Muscle of leg (tissue), 11 donors: ENCODE results near the gene SMLR1. TPM values are rescaled to one million over a fixed set of nuclear protein-coding genes. Genes with fewer than 3 reads are reported as not detected.

ENCODE experiments used
- DNase-seq: peaks from one replicate; pipeline ENCODE4 v3.0.0; 2013
- H3K27ac ChIP-seq: one replicate; pipeline ENCODE4 v1.5.1; 2013; ENCODE audit warnings: mild to moderate bottlenecking, low read length, control low read depth
- H3K27me3 ChIP-seq: one replicate; pipeline ENCODE4 v1.6.1; 2013; ENCODE audit warnings: low read length; ENCODE audit not compliant: control insufficient read depth, insufficient read depth
- H3K36me3 ChIP-seq: one replicate; pipeline ENCODE4 v1.6.1; 2013; ENCODE audit warnings: low read length; ENCODE audit not compliant: control insufficient read depth, insufficient read depth
- H3K4me1 ChIP-seq: one replicate; pipeline ENCODE4 v1.6.1; 2013; ENCODE audit warnings: low read length; ENCODE audit not compliant: control insufficient read depth, insufficient read depth
- H3K4me3 ChIP-seq: one replicate; pipeline ENCODE4 v1.5.1; 2013; ENCODE audit warnings: low read length, control low read depth
- H3K9me3 ChIP-seq: replicated peaks from 2 replicates; pipeline ENCODE4 v1.6.1; 2013; ENCODE audit warnings: low read depth, low read length; ENCODE audit not compliant: control insufficient read depth
- WGBS: methylation state at CpG from one replicate; pipeline ENCODE4 v1.1.5; 2013; ENCODE audit warnings: missing lambda C conversion rate; ENCODE audit not compliant: insufficient coverage; 5-methylcytosine and 5-hydroxymethylcytosine counted together
- polyA plus RNA-seq, 8 donors: library from polyadenylated mRNA; unstranded; fragments of 120-200 nt; gene quantifications; one replicate each; pipeline versions ENCODE4 v1.2.1 to v1.2.3, GENCODE V29; 2013; ENCODE audit warnings: inconsistent platforms in 1 of 8, low replicate concordance in 1 of 8; ENCODE audit not compliant: insufficient read length in 8 of 8, insufficient read depth in 1 of 8
- total RNA-seq: library from RNA; stranded (reverse); fragments of 120-200 nt; gene quantifications from one replicate; pipeline ENCODE4 v1.2.4, GENCODE V29; 2013

SMLR1 gene
- total and polyA plus RNA-seq, 9 donors = 0.08 to 2.3 (median 0.28) TPM; not detected in 4

GRCh38 chr6:130824978-130825694, 2.1 kb upstream of the SMLR1 start:
- DNase-seq = no peak
- no peak overlapping the region for H3K4me3 ChIP-seq
- no peak overlapping the region for H3K27ac ChIP-seq
- H3K36me3 ChIP-seq = no peaks in the 10 kb centered on the region
- WGBS = 82% methylated on average over 5 of the region's 5 CpGs
- H3K4me1 ChIP-seq = no peaks in the 10 kb centered on the region
- no peaks in the 10 kb centered on the region for H3K9me3 ChIP-seq
- no peaks in the 10 kb centered on the region for H3K27me3 ChIP-seq

- WGBS = no CpG with 5 or more reads among the region's 3 CpGs
- Histone ChIP-seq H3K27ac (no peak overlapping the region), H3K27me3 (no peaks in the 10 kb centered on the region), H3K9me3 (no peaks in the 10 kb centered on the region), H3K4me1 (no peaks in the 10 kb centered on the region), H3K36me3 (no peaks in the 10 kb centered on the region), H3K4me3 (no peak overlapping the region)
- no peak for DNase-seq
Measured at GRCh38 chr6:130825772-130826441, 1.3 kb upstream of the SMLR1 start.

GRCh38 chr6:130826442-130827246, 562 bp upstream of the SMLR1 start:
- H3K4me3 ChIP-seq = no peak overlapping the region
- no peaks in the 10 kb centered on the region for H3K36me3 ChIP-seq
- H3K9me3 ChIP-seq = no peaks in the 10 kb centered on the region
- no peaks in the 10 kb centered on the region for H3K4me1 ChIP-seq
- H3K27ac ChIP-seq = no peak overlapping the region
- WGBS = 100% methylated on average over 1 of the region's 4 CpGs
- DNase-seq = no peak
- H3K27me3 ChIP-seq = no peaks in the 10 kb centered on the region

- Histone ChIP-seq H3K4me1 (no peaks in the 10 kb centered on the region), H3K27me3 (no peaks in the 10 kb centered on the region), H3K9me3 (no peaks in the 10 kb centered on the region), H3K27ac (no peak overlapping the region), H3K4me3 (no peak overlapping the region), H3K36me3 (peaks cover 5% of the 10 kb centered on the region)
- 63% methylated on average over 2 of the region's 4 CpGs for WGBS
- DNase-seq = no peak
Measured at GRCh38 chr6:130829333-130829910, 2.2 kb downstream of the SMLR1 start.

GRCh38 chr6:130831607-130832006, 4.4 kb downstream of the SMLR1 start:
- no peak for DNase-seq
- no peak overlapping the region for H3K4me3 ChIP-seq
- peaks cover 5% of the 10 kb centered on the region for H3K36me3 ChIP-seq
- no peak overlapping the region for H3K27ac ChIP-seq
- H3K4me1 ChIP-seq = peaks cover 2% of the 10 kb centered on the region
- whole genome bisulfite sequencing = no CpG with 5 or more reads among the region's 5 CpGs
- no peaks in the 10 kb centered on the region for H3K9me3 ChIP-seq
- H3K27me3 ChIP-seq = no peaks in the 10 kb centered on the region

GRCh38 chr6:130833569-130833968, 6.4 kb downstream of the SMLR1 start:
- no peaks in the 10 kb centered on the region for H3K9me3 ChIP-seq
- no peak overlapping the region for H3K4me3 ChIP-seq
- peaks cover 2% of the 10 kb centered on the region for H3K4me1 ChIP-seq
- peaks cover 8% of the 10 kb centered on the region for H3K36me3 ChIP-seq
- DNase-seq = no peak
- no peak overlapping the region for H3K27ac ChIP-seq
- no CpG with 5 or more reads among the region's 1 CpG for WGBS
- no peaks in the 10 kb centered on the region for H3K27me3 ChIP-seq

- Histone ChIP-seq H3K27me3 (no peaks in the 10 kb centered on the region), H3K4me1 (peaks cover 2% of the 10 kb centered on the region), H3K36me3 (peaks cover 8% of the 10 kb centered on the region), H3K27ac (no peak overlapping the region), H3K9me3 (no peaks in the 10 kb centered on the region), H3K4me3 (no peak overlapping the region)
- no peak for DNase-seq
- 100% methylated on average over 2 of the region's 5 CpGs for WGBS
Measured at GRCh38 chr6:130834482-130835251, 7.5 kb downstream of the SMLR1 start.

GRCh38 chr6:130836055-130836640, 8.9 kb downstream of the SMLR1 start:
- Histone ChIP-seq H3K36me3 (peaks cover 9% of the 10 kb centered on the region), H3K27me3 (no peaks in the 10 kb centered on the region), H3K4me1 (peaks cover 2% of the 10 kb centered on the region), H3K4me3 (no peak overlapping the region), H3K27ac (no peak overlapping the region), H3K9me3 (no peaks in the 10 kb centered on the region)
- peak; percentile 54 for DNase-seq
- WGBS = 0% methylated on average over 1 of the region's 3 CpGs

- H3K27me3 ChIP-seq = no peaks in the 10 kb centered on the region
- no peak overlapping the region for H3K27ac ChIP-seq
Measured at GRCh38 chr6:130837067-130837466, 9.9 kb downstream of the SMLR1 start.

More at GRCh38 chr6:130837067-130837466, 9.9 kb downstream of the SMLR1 start:
- Histone ChIP-seq H3K4me3 (no peak overlapping the region), H3K9me3 (no peaks in the 10 kb centered on the region), H3K36me3 (peaks cover 13% of the 10 kb centered on the region), H3K4me1 (peaks cover 2% of the 10 kb centered on the region)
- no peak for DNase-seq
